ENCODE data around the gene ZNF487. TPM values are rescaled to one million over a fixed set of nuclear protein-coding genes. Genes with fewer than 3 reads are reported as not detected.

The ZNF487 gene
- total and polyA plus RNA-seq, 2 experiments from 2014 or later, result 2.9 to 4.6 TPM

- Histone ChIP-seq H3K4me3 (no peak overlapping the region), H3K27me3 (ENCODE audit: insufficient read depth) (no peaks in the 10 kb centered on the region), H4K20me1 (replicated peaks; ENCODE audit: insufficient read depth) (no peaks in the 10 kb centered on the region), H3K27ac (ENCODE audit: low read depth) (no peak overlapping the region), H3F3A (replicated peaks; ENCODE audit: low read depth) (no peaks in the 10 kb centered on the region), H3K36me3 (ENCODE audit: insufficient read depth) (no peaks in the 10 kb centered on the region), H3K4me1 (ENCODE audit: insufficient read depth) (no peaks in the 10 kb centered on the region), H3K9me2 (ENCODE audit: insufficient read depth) (no peaks in the 10 kb centered on the region), H3K4me2 (no peak overlapping the region), H2AFZ (0 out of 2 replicates have a peak overlapping the region, but pooled peaks have one; percentile 52), H3K79me2 (replicated peaks; ENCODE audit: insufficient read depth) (no peaks in the 10 kb centered on the region)
- Mint-ChIP-seq H3K36me3 (ENCODE audit: low read depth) (no peaks in the 10 kb centered on the region), H3K27ac (no peak overlapping the region), H3K4me3 (no peak overlapping the region), H3K27me3 (ENCODE audit: insufficient read depth, low read depth, poor library complexity) (peaks cover 6% of the 10 kb centered on the region), H3K9me3 (peaks cover 27% of the 10 kb centered on the region), H3K4me1 (no peaks in the 10 kb centered on the region)
- peak in 1 of 2 experiments; percentile 9; a peak in 1 of 4 replicates for TF ChIP-seq CTCF (conservative IDR thresholded peaks at IDR 0.05; ENCODE audit: low read depth in 2 of 2)
- no peak for TF ChIP-seq ZNF114 (CRISPR knock-in tag; IDR thresholded peaks at IDR 0.05)
- DNase-seq (ENCODE audit: low spot score), result no peak
- no peak for ATAC-seq
Measured at GRCh38 chr10:43471146-43471545, 34.2 kb downstream of the ZNF487 start.

- no peak for DNase-seq (ENCODE audit: low spot score)
- no peaks in the 10 kb centered on the region for H3K9me2 ChIP-seq (ENCODE audit: insufficient read depth)
- H3K27ac Mint-ChIP-seq, result no peak overlapping the region
- no peak for ATAC-seq
- H3K4me3 ChIP-seq, result no peak overlapping the region
- peaks cover 6% of the 10 kb centered on the region for H3K27me3 Mint-ChIP-seq (ENCODE audit: insufficient read depth, low read depth, poor library complexity)
- H3K4me1 ChIP-seq (ENCODE audit: insufficient read depth), result no peaks in the 10 kb centered on the region
- no peak overlapping the region for H3K27ac ChIP-seq (ENCODE audit: low read depth)
- no peaks in the 10 kb centered on the region for H3K27me3 ChIP-seq (ENCODE audit: insufficient read depth)
- H3K9me3 Mint-ChIP-seq, result peaks cover 20% of the 10 kb centered on the region
- no peak overlapping the region for H2AFZ ChIP-seq
- H3K36me3 Mint-ChIP-seq (ENCODE audit: low read depth), result no peaks in the 10 kb centered on the region
- H3K4me1 Mint-ChIP-seq, result no peaks in the 10 kb centered on the region
- H3K4me2 ChIP-seq, result no peak overlapping the region
- no peak overlapping the region for H3K4me3 Mint-ChIP-seq
- no peaks in the 10 kb centered on the region for H3K79me2 ChIP-seq (replicated peaks; ENCODE audit: insufficient read depth)
- H3K36me3 ChIP-seq (ENCODE audit: insufficient read depth), result no peaks in the 10 kb centered on the region
- H3F3A ChIP-seq (replicated peaks; ENCODE audit: low read depth), result no peaks in the 10 kb centered on the region
- H4K20me1 ChIP-seq (replicated peaks; ENCODE audit: insufficient read depth), result no peaks in the 10 kb centered on the region
- TF ChIP-seq REST (IDR thresholded peaks at IDR 0.05; ENCODE audit: unreplicated experiment), result no peak
- no peak for TF ChIP-seq ETS1 (IDR thresholded peaks at IDR 0.05)
- no peak for TF ChIP-seq EZH2 (IDR thresholded peaks at IDR 0.05; ENCODE audit: low read depth, unreplicated experiment)
- no peak for TF ChIP-seq ZNF462 (CRISPR knock-in tag; IDR thresholded peaks at IDR 0.05)
- no peak for TF ChIP-seq STAT1 (IDR thresholded peaks at IDR 0.05; ENCODE audit: unreplicated experiment)
- no peak for TF ChIP-seq EZH2phosphoT487 (IDR thresholded peaks at IDR 0.05; ENCODE audit: unreplicated experiment)
Measured at GRCh38 chr10:43471935-43472720, 35.2 kb downstream of the ZNF487 start.

All from GM23338 (cell line).